K562 (cell line): ENCODE measurements around the gene CPED1. TPM values are rescaled to one million over a fixed set of nuclear protein-coding genes. Genes with fewer than 3 reads are reported as not detected.

Experiments used
- DACH1 ChIP-seq: fragments of 450-650 bp; IDR thresholded peaks from 2 replicates; pipeline ENCODE4 v1.6.1; 2018; ENCODE audit not compliant: partially characterized antibody
- ELF4 ChIP-seq: fragments of 450-650 bp; formaldehyde crosslinking; IDR thresholded peaks from 2 replicates; pipeline ENCODE4 v1.4.0; 2022; ENCODE audit warnings: missing genetic modification characterization
- FOXJ3 ChIP-seq: sonication (generic); formaldehyde crosslinking; IDR thresholded peaks from 2 replicates; pipeline ENCODE4 v1.4.0; 2020; ENCODE audit warnings: mild to moderate bottlenecking, missing genetic modification reagents
- FUS ChIP-seq: fragments of 200-400 bp; formaldehyde crosslinking; optimal IDR thresholded peaks from 2 replicates; pipeline ENCODE3; 2017; ENCODE audit warnings: low read depth, low read length
- HDAC1 ChIP-seq, 2 experiments: fragments of 450-650 bp; IDR thresholded peaks; 2 replicates each; pipeline ENCODE4 v1.6.1; 2016 to 2017; ENCODE audit warnings: inconsistent platforms in 1 of 2, mild to moderate bottlenecking in 1 of 2, moderate library complexity in 1 of 2
- KLF16 ChIP-seq: IDR thresholded peaks from 2 replicates; pipeline ENCODE4 v1.6.1; 2016; ENCODE audit warnings: antibody characterized with exemption
- MYC ChIP-seq, 2 experiments: fragments of 250-450 bp in 1 of 2; sonication (Bioruptor Pico) in 1 of 2; IDR thresholded peaks; 2 replicates each; pipeline versions ENCODE4 v1.5.1 to v1.6.1; 2012 to 2021; ENCODE audit warnings: low read depth in 2 of 2, borderline replicate concordance in 1 of 2, improper control_type of control experiment in 1 of 2, low read length in 1 of 2, mild to moderate bottlenecking in 1 of 2, moderate library complexity in 1 of 2
- NR4A1 ChIP-seq, 2 experiments: fragments of 250-450 bp in 1 of 2; fragments of 450-650 bp in 1 of 2; sonication (Bioruptor Pico) in 1 of 2; IDR thresholded peaks; 2 replicates each; pipeline versions ENCODE4 v1.4.0 to v1.6.1; 2016 to 2020; ENCODE audit warnings: mild to moderate bottlenecking in 2 of 2, missing compliant biosample characterization in 1 of 2, missing genetic modification characterization in 1 of 2, moderate library complexity in 1 of 2
- PHF8 ChIP-seq: fragments of 200-600 bp; sonication (generic); IDR thresholded peaks from 2 replicates; pipeline ENCODE4 v1.6.1; 2012; ENCODE audit warnings: mixed run types, mild to moderate bottlenecking, inconsistent platforms, low read length, moderate library complexity, borderline replicate concordance
- SAFB ChIP-seq: fragments of 200-400 bp; formaldehyde crosslinking; IDR thresholded peaks from 2 replicates; pipeline ENCODE4 v1.6.1; 2017; ENCODE audit warnings: low read depth, low read length, borderline replicate concordance
- TEAD1 ChIP-seq, 2 experiments: fragments of 450-650 bp in 1 of 2; sonication (generic) in 1 of 2; formaldehyde crosslinking; IDR thresholded peaks; 2 replicates each; pipeline versions ENCODE4 v1.4.0 to v1.8.0; 2020 to 2022; ENCODE audit warnings: mild to moderate bottlenecking in 2 of 2, missing genetic modification reagents in 1 of 2
- TEAD2 ChIP-seq: fragments of 450-650 bp; IDR thresholded peaks from 2 replicates; pipeline ENCODE4 v1.6.1; 2016; ENCODE audit warnings: missing genetic modification characterization, control low read depth, missing compliant biosample characterization
- YBX1 ChIP-seq: fragments of 450-650 bp; IDR thresholded peaks from 2 replicates; pipeline ENCODE4 v1.7.1; 2016; ENCODE audit warnings: mild to moderate bottlenecking
- ZFP36 ChIP-seq: fragments of 150-350 bp; IDR thresholded peaks from 2 replicates; pipeline ENCODE4 v1.6.1; 2018; ENCODE audit warnings: low read length, low read depth; ENCODE audit not compliant: partially characterized antibody
- ZNF124 ChIP-seq: sonication (generic); formaldehyde crosslinking; IDR thresholded peaks from 2 replicates; pipeline ENCODE4 v1.8.1; 2022; ENCODE audit warnings: missing genetic modification reagents
- ZNF143 ChIP-seq: sonication (generic); formaldehyde crosslinking; IDR thresholded peaks from 2 replicates; pipeline ENCODE4 v1.9.0; 2022; ENCODE audit warnings: mild to moderate bottlenecking, missing genetic modification reagents
- polyA plus RNA-seq, 8 experiments: library from polyadenylated mRNA; depleted of rRNA in 4 of 8; stranded (reverse) in 5 of 8; unstranded in 3 of 8; fragments of >200 nt; fragmentation: Nextera tagmentation in 2 of 8; fragmentation: Illumina TruSeq in 1 of 8; extraction: Ambion mirVana in 2 of 8; extraction: Trizol in 1 of 8; gene quantifications; 2 replicates each; pipeline versions ENCODE4 v1.2.1 to v1.2.3, GENCODE V29; 2011 to 2014; ENCODE audit warnings: inconsistent platforms in 1 of 8, missing spikeins in 1 of 8
- total RNA-seq, 7 experiments: library from RNA; depleted of rRNA in 6 of 7; stranded (reverse); fragments of >200 nt in 6 of 7; fragmentation: Illumina TruSeq in 2 of 7; extraction: Trizol in 2 of 7; gene quantifications; 2 replicates each; pipeline versions ENCODE4 v1.2.1 to v1.2.3, GENCODE V29; 2011 to 2021; ENCODE audit warnings: low replicate concordance in 1 of 7
- TF ChIP-seq, protein P1 (sequence below), 2 experiments: IDR thresholded peaks in 1 of 2; conservative IDR thresholded peaks in 1 of 2; 2 replicates each; pipeline ENCODE4 v1.6.1; 2016; ENCODE audit warnings: low read depth in 2 of 2, mild to moderate bottlenecking in 1 of 2, missing compliant biosample characterization in 1 of 2, missing genetic modification characterization in 1 of 2, moderate library complexity in 1 of 2
- TF ChIP-seq, protein P2 (sequence below): sonication (generic); formaldehyde crosslinking; IDR thresholded peaks from 2 replicates; pipeline ENCODE4 v1.8.1; 2023; ENCODE audit warnings: mild to moderate bottlenecking, missing genetic modification reagents
- TF ChIP-seq, protein P3 (sequence below): fragments of 450-650 bp; formaldehyde crosslinking; IDR thresholded peaks from 2 replicates; pipeline ENCODE4 v1.4.0; 2020; ENCODE audit warnings: mild to moderate bottlenecking, moderate library complexity
- TF ChIP-seq, protein P4 (sequence below): fragments of 450-650 bp; IDR thresholded peaks from one replicate; pipeline ENCODE4 v1.6.1; 2018; ENCODE audit warnings: mild to moderate bottlenecking, moderate library complexity; ENCODE audit not compliant: partially characterized antibody

Gene CPED1
- total and polyA plus RNA-seq, 9 of the 15 experiments (the other 6 are each of a cell fraction or from before 2014, with no cell fraction given), result 195 to 393 (median 290) TPM

DNA sequence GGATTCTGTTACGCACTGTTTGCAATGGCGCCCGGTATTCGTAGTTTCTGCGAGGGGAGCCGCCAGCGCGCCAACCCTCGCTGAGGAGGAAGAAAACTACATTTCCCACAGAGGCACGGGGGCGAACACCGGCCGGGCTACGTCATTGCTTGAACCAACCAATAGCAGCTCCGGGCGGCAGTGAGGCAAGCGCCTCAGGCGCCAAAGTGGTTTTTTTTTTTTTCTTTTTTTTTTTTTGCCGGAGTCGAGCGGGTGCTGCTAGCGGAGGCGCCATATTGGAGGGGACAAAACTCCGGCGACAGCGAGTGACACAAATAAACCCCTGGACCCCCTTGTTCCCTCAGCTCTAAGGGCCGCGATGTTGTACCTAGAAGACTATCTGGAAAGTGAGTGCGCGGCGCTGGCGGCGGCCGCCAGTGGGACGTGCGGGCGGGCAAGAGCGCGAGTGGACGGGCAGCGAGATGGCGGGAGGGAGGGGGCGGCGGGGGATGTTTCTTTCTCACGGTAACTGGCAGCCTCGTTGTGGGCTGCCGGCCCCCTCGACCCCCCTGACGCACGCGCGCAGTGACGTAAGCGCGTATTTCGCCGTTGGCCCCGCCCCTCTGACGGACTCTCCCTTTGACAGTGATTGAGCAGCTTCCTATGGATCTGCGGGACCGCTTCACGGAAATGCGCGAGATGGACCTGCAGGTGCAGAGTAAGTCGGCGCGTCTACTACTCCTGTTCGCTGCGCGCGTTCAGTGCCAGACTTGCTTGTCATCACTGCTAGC lies 37.8 kb upstream of the CPED1 start, which contains the start of gene ING3 (continued):
- TF ChIP-seq, protein P1, sequence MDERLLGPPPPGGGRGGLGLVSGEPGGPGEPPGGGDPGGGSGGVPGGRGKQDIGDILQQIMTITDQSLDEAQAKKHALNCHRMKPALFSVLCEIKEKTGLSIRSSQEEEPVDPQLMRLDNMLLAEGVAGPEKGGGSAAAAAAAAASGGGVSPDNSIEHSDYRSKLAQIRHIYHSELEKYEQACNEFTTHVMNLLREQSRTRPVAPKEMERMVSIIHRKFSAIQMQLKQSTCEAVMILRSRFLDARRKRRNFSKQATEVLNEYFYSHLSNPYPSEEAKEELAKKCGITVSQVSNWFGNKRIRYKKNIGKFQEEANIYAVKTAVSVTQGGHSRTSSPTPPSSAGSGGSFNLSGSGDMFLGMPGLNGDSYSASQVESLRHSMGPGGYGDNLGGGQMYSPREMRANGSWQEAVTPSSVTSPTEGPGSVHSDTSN (CRISPR knock-in tag; IDR thresholded peaks at IDR 0.05; ENCODE audit: low read depth), result peak; percentile 97
- TF ChIP-seq, protein P1 (tag; conservative IDR thresholded peaks at IDR 0.05; ENCODE audit: low read depth), result peak; percentile 99
- TF ChIP-seq MYC (IDR thresholded peaks at IDR 0.05; ENCODE audit: low read depth, low read length), result peak; percentile 88
- TF ChIP-seq MYC (CRISPR knock-in tag; IDR thresholded peaks at IDR 0.05; ENCODE audit: borderline replicate concordance, low read depth), result peak; percentile 70; the same call in 1 of the 2 replicates
- no peak for TF ChIP-seq ZNF124 (CRISPR knock-in tag)
- TF ChIP-seq, protein P2, sequence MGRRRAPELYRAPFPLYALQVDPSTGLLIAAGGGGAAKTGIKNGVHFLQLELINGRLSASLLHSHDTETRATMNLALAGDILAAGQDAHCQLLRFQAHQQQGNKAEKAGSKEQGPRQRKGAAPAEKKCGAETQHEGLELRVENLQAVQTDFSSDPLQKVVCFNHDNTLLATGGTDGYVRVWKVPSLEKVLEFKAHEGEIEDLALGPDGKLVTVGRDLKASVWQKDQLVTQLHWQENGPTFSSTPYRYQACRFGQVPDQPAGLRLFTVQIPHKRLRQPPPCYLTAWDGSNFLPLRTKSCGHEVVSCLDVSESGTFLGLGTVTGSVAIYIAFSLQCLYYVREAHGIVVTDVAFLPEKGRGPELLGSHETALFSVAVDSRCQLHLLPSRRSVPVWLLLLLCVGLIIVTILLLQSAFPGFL (CRISPR knock-in tag), result 0 out of 2 replicates have a peak, but pooled peaks have one; percentile 24
- TF ChIP-seq, protein P3, sequence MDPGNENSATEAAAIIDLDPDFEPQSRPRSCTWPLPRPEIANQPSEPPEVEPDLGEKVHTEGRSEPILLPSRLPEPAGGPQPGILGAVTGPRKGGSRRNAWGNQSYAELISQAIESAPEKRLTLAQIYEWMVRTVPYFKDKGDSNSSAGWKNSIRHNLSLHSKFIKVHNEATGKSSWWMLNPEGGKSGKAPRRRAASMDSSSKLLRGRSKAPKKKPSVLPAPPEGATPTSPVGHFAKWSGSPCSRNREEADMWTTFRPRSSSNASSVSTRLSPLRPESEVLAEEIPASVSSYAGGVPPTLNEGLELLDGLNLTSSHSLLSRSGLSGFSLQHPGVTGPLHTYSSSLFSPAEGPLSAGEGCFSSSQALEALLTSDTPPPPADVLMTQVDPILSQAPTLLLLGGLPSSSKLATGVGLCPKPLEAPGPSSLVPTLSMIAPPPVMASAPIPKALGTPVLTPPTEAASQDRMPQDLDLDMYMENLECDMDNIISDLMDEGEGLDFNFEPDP (CRISPR knock-in tag), result no peak
- no peak for TF ChIP-seq YBX1
- TF ChIP-seq NR4A1 (CRISPR knock-in tag; IDR thresholded peaks at IDR 0.05), result no peak
- TF ChIP-seq NR4A1 (tag; IDR thresholded peaks at IDR 0.05), result no peak
- TF ChIP-seq, protein P4, sequence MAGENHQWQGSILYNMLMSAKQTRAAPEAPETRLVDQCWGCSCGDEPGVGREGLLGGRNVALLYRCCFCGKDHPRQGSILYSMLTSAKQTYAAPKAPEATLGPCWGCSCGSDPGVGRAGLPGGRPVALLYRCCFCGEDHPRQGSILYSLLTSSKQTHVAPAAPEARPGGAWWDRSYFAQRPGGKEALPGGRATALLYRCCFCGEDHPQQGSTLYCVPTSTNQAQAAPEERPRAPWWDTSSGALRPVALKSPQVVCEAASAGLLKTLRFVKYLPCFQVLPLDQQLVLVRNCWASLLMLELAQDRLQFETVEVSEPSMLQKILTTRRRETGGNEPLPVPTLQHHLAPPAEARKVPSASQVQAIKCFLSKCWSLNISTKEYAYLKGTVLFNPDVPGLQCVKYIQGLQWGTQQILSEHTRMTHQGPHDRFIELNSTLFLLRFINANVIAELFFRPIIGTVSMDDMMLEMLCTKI, result no peak
- peak; percentile 88 for TF ChIP-seq SAFB
- no peak for TF ChIP-seq FUS
- no peak for TF ChIP-seq FOXJ3 (CRISPR knock-in tag)
- no peak for TF ChIP-seq ELF4 (CRISPR knock-in tag)
- no peak for TF ChIP-seq TEAD2 (tag)
- TF ChIP-seq TEAD1 (CRISPR knock-in tag; IDR thresholded peaks at IDR 0.05), result peak; percentile 74 to 83; a peak in 2 of 4 replicates
- no peak; the same call in 1 of the 2 replicates for TF ChIP-seq KLF16
- TF ChIP-seq HDAC1 (IDR thresholded peaks at IDR 0.05), result peak in 1 of 2 experiments; percentile 97; a peak in 2 of 4 replicates
- no peak for TF ChIP-seq DACH1
- peak; percentile 96 for TF ChIP-seq ZNF143
- TF ChIP-seq ZFP36, result peak; percentile 1
- TF ChIP-seq PHF8, result peak; percentile 94; the same call in 1 of the 2 replicates
